ENCODE measurements around the gene SPATS2. TPM values are rescaled to one million over a fixed set of nuclear protein-coding genes. Genes with fewer than 3 reads are reported as not detected.

Gene SPATS2
- total RNA-seq, 1 donor from 2014 or later: 46.3 TPM

GRCh38 chr12:49496417-49497360 is 129.4 kb downstream of the SPATS2 start:
- no peaks in the 10 kb centered on the region for H3K9me3 Mint-ChIP-seq (ENCODE audit: unreplicated experiment)
- H3K27ac Mint-ChIP-seq (ENCODE audit: unreplicated experiment): no peak overlapping the region
- peaks cover 29% of the 10 kb centered on the region for H3K36me3 ChIP-seq (ENCODE audit: insufficient read depth, low read length)
- H3K36me3 Mint-ChIP-seq (ENCODE audit: low read depth, unreplicated experiment): peaks cover 27% of the 10 kb centered on the region
- no peak overlapping the region for H2AFZ ChIP-seq (ENCODE audit: low read depth, low read length)
- no peaks in the 10 kb centered on the region for H4K20me1 ChIP-seq (ENCODE audit: insufficient read depth, low read length)
- no peak overlapping the region for H3K4me3 Mint-ChIP-seq (ENCODE audit: unreplicated experiment)
- H3K79me2 ChIP-seq (ENCODE audit: insufficient read depth, low read length): no peaks in the 10 kb centered on the region
- peaks cover 4% of the 10 kb centered on the region for H3K4me1 ChIP-seq (ENCODE audit: insufficient read depth, low read length)
- peaks cover 5% of the 10 kb centered on the region for H3K4me1 Mint-ChIP-seq (ENCODE audit: low read depth, unreplicated experiment)
- FAIRE-seq: no peak
- H3K9me3 ChIP-seq (ENCODE audit: insufficient read depth, low read depth, low read length): no peaks in the 10 kb centered on the region
- DNase-seq (ENCODE audit: low read depth): no peak
- TF ChIP-seq CTCF (IDR thresholded peaks at IDR 0.05; ENCODE audit: insufficient read depth, low read depth, low read length) (no peak), EZH2 (IDR thresholded peaks at IDR 0.05; ENCODE audit: insufficient read depth, low read length) (no peak)
- H3K9ac ChIP-seq (ENCODE audit: low read length): no peak overlapping the region
- H3K4me3 ChIP-seq (ENCODE audit: insufficient read depth, low read depth, low read length): no peak overlapping the region
- H3K27ac ChIP-seq (ENCODE audit: low read depth, low read length): no peak overlapping the region
- no peaks in the 10 kb centered on the region for H3K27me3 Mint-ChIP-seq (ENCODE audit: low read depth, unreplicated experiment)
- H3K4me2 ChIP-seq (ENCODE audit: low read length): no peak overlapping the region
- H3K27me3 ChIP-seq (ENCODE audit: insufficient read depth, low read length): no peaks in the 10 kb centered on the region

GRCh38 chr12:49501895-49502294 is 134.6 kb downstream of the SPATS2 start:
- H3K36me3 Mint-ChIP-seq (ENCODE audit: low read depth, unreplicated experiment): peaks cover 20% of the 10 kb centered on the region
- no peak overlapping the region for H3K27ac ChIP-seq (ENCODE audit: low read depth, low read length)
- no peak overlapping the region for H3K4me3 ChIP-seq (ENCODE audit: insufficient read depth, low read depth, low read length)
- FAIRE-seq (no peak), DNase-seq (ENCODE audit: low read depth) (no peak)
- H3K27me3 Mint-ChIP-seq (ENCODE audit: low read depth, unreplicated experiment): no peaks in the 10 kb centered on the region
- no peaks in the 10 kb centered on the region for H4K20me1 ChIP-seq (ENCODE audit: insufficient read depth, low read length)
- no peak overlapping the region for H3K4me3 Mint-ChIP-seq (ENCODE audit: unreplicated experiment)
- H3K4me1 Mint-ChIP-seq (ENCODE audit: low read depth, unreplicated experiment): peaks cover 7% of the 10 kb centered on the region
- H2AFZ ChIP-seq (ENCODE audit: low read depth, low read length): no peak overlapping the region
- no peak overlapping the region for H3K9ac ChIP-seq (ENCODE audit: low read length)
- no peaks in the 10 kb centered on the region for H3K9me3 ChIP-seq (ENCODE audit: insufficient read depth, low read depth, low read length)
- H3K79me2 ChIP-seq (ENCODE audit: insufficient read depth, low read length): no peaks in the 10 kb centered on the region
- peaks cover 20% of the 10 kb centered on the region for H3K4me1 ChIP-seq (ENCODE audit: insufficient read depth, low read length)
- H3K27ac Mint-ChIP-seq (ENCODE audit: unreplicated experiment): no peak overlapping the region
- TF ChIP-seq CTCF (IDR thresholded peaks at IDR 0.05; ENCODE audit: insufficient read depth, low read depth, low read length): no peak
- no peak for TF ChIP-seq EZH2 (IDR thresholded peaks at IDR 0.05; ENCODE audit: insufficient read depth, low read length)
- H3K9me3 Mint-ChIP-seq (ENCODE audit: unreplicated experiment): no peaks in the 10 kb centered on the region
- H3K4me2 ChIP-seq (ENCODE audit: low read length): no peak overlapping the region
- no peaks in the 10 kb centered on the region for H3K27me3 ChIP-seq (ENCODE audit: insufficient read depth, low read length)
- H3K36me3 ChIP-seq (ENCODE audit: insufficient read depth, low read length): peaks cover 18% of the 10 kb centered on the region

DNA sequence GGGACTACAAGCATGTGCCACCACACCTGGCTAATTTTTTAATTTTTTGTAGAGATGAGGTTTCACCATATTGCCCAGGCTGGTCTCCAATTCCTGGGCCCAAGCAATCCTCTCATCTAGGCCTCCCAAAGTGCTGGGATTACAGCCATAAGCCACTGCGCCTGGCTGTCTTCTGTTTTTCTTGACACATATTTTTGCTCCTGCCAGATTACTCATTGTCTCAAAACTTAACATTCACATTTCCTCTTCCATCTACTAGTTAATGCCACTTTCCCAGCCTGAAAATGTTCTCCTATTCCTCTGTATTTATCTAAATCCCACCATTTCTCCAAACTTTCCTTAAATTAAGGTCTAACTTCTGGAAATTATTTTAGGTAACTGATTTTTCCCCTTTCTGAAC is 135.3 kb downstream of the SPATS2 start:
- Histone ChIP-seq H3K36me3 (ENCODE audit: insufficient read depth, low read length) (peaks cover 15% of the 10 kb centered on the region), H3K27ac (ENCODE audit: low read depth, low read length) (peak overlapping the region; percentile 36), H3K79me2 (ENCODE audit: insufficient read depth, low read length) (no peaks in the 10 kb centered on the region), H3K9me3 (ENCODE audit: insufficient read depth, low read depth, low read length) (no peaks in the 10 kb centered on the region), H4K20me1 (ENCODE audit: insufficient read depth, low read length) (no peaks in the 10 kb centered on the region), H3K4me3 (ENCODE audit: insufficient read depth, low read depth, low read length) (no peak overlapping the region), H3K4me2 (ENCODE audit: low read length) (peak overlapping the region; percentile 41), H3K27me3 (ENCODE audit: insufficient read depth, low read length) (no peaks in the 10 kb centered on the region), H3K9ac (ENCODE audit: low read length) (no peak overlapping the region), H3K4me1 (ENCODE audit: insufficient read depth, low read length) (peaks cover 24% of the 10 kb centered on the region), H2AFZ (ENCODE audit: low read depth, low read length) (no peak overlapping the region)
- H3K36me3 Mint-ChIP-seq (ENCODE audit: low read depth, unreplicated experiment): peaks cover 18% of the 10 kb centered on the region
- no peaks in the 10 kb centered on the region for H3K9me3 Mint-ChIP-seq (ENCODE audit: unreplicated experiment)
- peaks cover 11% of the 10 kb centered on the region for H3K4me1 Mint-ChIP-seq (ENCODE audit: low read depth, unreplicated experiment)
- no peak overlapping the region for H3K27ac Mint-ChIP-seq (ENCODE audit: unreplicated experiment)
- DNase-seq (ENCODE audit: low read depth) (peak; percentile 31), FAIRE-seq (no peak)
- no peak for TF ChIP-seq CTCF (IDR thresholded peaks at IDR 0.05; ENCODE audit: insufficient read depth, low read depth, low read length)
- no peak for TF ChIP-seq EZH2 (IDR thresholded peaks at IDR 0.05; ENCODE audit: insufficient read depth, low read length)
- no peaks in the 10 kb centered on the region for H3K27me3 Mint-ChIP-seq (ENCODE audit: low read depth, unreplicated experiment)
- H3K4me3 Mint-ChIP-seq (ENCODE audit: unreplicated experiment): no peak overlapping the region
